Left forelimb (tissue), 1 donor: Measurements from ENCODE around the gene RAB26.
"Not testable (repeated sequence)": the region's sequence is repeated elsewhere in the genome, so short reads cannot be mapped to it uniquely, and the experiment has no call there.

Experiments
- DNase-seq: peaks from one replicate; pipeline ENCODE4 v3.0.0-alpha.2; 2018; ENCODE audit warnings: low spot score

Gene RAB26

DNA sequence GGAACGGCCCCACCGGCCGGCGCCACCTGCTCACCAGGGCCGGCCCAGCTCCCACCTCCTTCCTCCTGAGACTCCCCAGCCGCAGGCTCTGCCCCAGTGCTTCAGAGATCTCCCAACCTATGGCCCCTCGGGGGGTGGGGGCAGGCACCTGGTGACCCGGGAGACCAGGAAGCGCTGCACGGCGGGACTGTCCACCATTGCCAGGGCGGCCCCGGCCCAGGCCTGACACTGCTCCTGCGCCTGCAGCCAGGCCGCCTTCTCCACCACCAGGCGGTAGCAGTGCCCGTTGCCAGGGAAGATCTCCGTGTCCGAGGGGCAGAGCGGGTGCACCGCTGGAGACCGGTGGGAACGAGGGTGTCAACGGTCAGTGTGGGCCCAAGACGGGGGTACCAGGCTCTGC is 31.1 kb upstream of the RAB26 start:
- not testable (repeated sequence) for DNase-seq

GRCh38 chr16:2117960-2118722 is 30.3 kb upstream of the RAB26 start:
- DNase-seq: not testable (repeated sequence)

- DNase-seq: not testable (repeated sequence)
These were observed 27.1 kb upstream of the RAB26 start for GRCh38 chr16:2121325-2121724.

- DNase-seq: no peak
These were observed 26.6 kb upstream of the RAB26 start for GRCh38 chr16:2121853-2122252.

GRCh38 chr16:2122429-2122828 is 26.0 kb upstream of the RAB26 start:
- no peak for DNase-seq

GRCh38 chr16:2122934-2123683 is 25.3 kb upstream of the RAB26 start:
- DNase-seq: not testable (repeated sequence)

DNA sequence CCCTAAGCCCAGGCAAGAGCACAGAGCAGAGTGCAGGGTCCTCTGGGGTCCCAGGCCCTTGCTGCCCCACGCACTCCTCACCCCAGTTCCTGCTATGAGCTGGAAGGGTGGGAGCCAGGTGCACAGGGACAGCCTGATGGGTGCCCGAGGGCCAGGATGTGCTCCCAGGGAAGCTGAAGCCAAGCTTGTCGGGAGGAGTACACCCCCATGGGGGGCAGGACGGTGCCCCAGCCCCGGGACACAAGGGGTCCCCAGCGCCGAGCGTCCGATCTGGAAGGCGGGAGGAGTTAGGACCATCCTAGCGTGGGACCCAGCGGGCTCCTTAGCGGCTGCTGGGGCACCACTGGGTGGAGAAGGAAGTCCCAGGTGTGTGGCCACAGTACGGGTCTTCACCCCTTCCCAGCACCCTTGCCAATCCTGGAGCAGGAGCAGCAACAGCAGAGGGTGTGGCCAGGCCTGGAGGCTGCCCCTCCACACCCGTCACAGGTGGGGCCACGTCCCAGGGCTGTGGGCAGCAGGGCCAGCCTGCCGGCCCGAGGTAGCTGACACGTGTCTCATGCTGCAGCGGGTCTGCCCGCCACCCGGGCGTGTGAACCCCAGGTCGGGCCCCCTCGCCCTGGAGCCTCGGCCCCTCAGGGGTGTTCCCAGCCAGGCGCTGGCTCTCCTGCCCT is 24.6 kb upstream of the RAB26 start:
- not testable (repeated sequence) for DNase-seq

GRCh38 chr16:2124377-2124693 is 24.1 kb upstream of the RAB26 start:
- not testable (repeated sequence) for DNase-seq

- peak; percentile 90 for DNase-seq
These were observed 23.6 kb upstream of the RAB26 start for GRCh38 chr16:2124694-2125444.

DNA sequence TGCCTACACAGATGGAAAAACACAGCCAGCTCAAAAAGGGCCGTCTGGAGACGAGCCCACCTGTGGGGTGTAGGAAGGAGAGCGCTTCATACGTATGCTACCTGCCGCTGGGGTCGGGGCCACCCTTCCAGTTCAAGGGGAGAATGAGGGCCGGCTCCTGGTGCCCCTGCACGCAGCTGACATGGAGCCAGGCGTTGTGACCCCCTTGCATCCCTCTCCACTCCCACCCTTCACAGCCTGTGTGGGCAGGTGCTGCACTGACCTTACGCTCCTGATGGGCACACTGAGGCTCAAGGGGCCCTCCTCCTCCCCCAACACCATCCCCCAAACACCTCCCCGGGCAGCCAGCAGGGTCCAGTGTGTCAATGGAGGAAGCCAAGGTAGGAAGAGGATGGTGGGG is 22.8 kb upstream of the RAB26 start:
- DNase-seq: not testable (repeated sequence)

DNA sequence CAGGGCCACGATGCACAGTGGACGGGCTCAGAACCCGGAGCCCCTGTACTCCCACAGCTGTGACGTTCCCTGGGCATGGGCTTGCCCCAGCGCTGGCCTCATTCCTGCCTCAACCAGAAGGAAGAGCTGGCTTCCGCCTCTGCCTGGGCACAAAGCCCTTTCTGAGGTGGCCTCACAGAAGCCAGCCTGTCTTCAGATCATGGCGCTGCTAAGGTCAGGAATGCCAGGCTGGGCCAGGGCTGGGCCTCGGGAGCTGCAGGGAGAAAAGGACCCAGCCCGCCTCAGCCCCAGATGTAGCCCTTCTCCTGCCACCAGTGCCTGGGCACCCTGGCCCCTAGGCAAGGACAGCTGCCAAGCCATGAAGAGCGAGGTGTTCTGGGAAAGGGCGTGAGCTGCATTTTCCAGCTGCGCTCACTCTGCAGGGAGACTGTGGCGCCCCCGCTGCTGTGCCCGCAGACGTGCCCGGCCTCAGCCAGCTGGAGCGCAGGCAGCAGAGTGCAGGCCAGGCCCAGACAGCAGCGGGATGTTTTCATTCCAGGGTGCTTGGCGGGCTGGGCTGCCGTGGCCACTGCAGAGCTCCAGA is 22.2 kb upstream of the RAB26 start:
- DNase-seq: not testable (repeated sequence)

- not testable (repeated sequence) for DNase-seq
These were observed 21.4 kb upstream of the RAB26 start for GRCh38 chr16:2126928-2127556.

GRCh38 chr16:2127630-2128280 is 20.7 kb upstream of the RAB26 start:
- not testable (repeated sequence) for DNase-seq

- DNase-seq: not testable (repeated sequence)
These were observed 19.2 kb upstream of the RAB26 start for GRCh38 chr16:2129251-2129650.

GRCh38 chr16:2129890-2130447 is 18.5 kb upstream of the RAB26 start:
- DNase-seq: not testable (repeated sequence)

- not testable (repeated sequence) for DNase-seq
These were observed 14.6 kb upstream of the RAB26 start for GRCh38 chr16:2133797-2134196.

- not testable (repeated sequence) for DNase-seq
These were observed 13.4 kb upstream of the RAB26 start for GRCh38 chr16:2135071-2135470.

DNA sequence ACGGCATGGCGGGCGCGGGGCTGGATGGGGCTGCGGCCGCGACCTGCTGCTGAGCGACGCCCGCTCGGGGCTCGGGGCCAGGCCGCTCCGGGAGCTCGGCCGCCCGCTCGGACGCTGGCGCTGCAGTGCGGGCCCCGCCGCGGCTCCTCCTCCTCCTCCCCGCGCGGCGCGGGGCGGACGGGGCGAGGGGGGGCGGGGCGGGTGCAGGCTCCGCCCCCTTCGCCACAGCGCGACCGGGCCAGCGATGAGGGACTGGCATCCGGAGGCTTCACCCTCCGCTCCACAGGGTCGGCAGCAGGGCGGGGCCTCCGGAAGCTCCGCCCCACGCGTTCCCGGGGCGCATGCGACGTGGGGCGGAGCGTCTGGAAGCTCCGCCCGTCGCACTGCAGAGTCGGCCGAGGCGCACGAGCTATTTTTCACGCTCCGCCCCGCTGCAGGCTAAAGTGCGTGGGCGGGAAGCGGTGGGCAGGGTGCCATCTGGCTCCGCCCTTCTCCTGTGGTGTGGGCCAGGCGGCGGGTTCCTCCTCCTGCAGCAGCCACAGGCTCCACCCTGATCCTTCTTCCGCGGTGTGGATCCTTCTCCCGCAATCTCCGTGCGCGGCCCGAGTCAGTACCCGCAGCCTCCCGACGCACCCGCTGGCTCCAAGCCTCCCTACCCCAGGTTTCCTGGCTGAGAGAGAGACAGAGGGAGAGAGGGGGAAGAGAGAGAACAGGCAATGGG is 12.5 kb upstream of the RAB26 start, which contains the start of gene PKD1:
PKD1 (minus strand) TSS at position 129 of the 721 bp plus-strand sequence. CDS start 209 bp downstream, outside the sequence.
- DNase-seq: peak; percentile 88
